ENCODE measurements around the gene MPRIP.

The MPRIP gene

GRCh38 chr17:17180741-17181525 is 138.7 kb downstream of the MPRIP start:
- TF ChIP-seq GLIS3 (CRISPR knock-in tag; IDR thresholded peaks at IDR 0.05) (no peak), ARNTL (CRISPR knock-in tag; IDR thresholded peaks at IDR 0.05; ENCODE audit: borderline replicate concordance, low read depth) (no peak), SNAI2 (CRISPR knock-in tag; IDR thresholded peaks at IDR 0.05) (no peak), ISL1 (CRISPR knock-in tag; IDR thresholded peaks at IDR 0.05) (no peak), PPARA (CRISPR knock-in tag; IDR thresholded peaks at IDR 0.05; ENCODE audit: borderline replicate concordance) (no peak), POU6F1 (CRISPR knock-in tag; IDR thresholded peaks at IDR 0.05; ENCODE audit: borderline replicate concordance, low read depth) (no peak), CSRNP3 (CRISPR knock-in tag; IDR thresholded peaks at IDR 0.05) (no peak), ESRRG (CRISPR knock-in tag; IDR thresholded peaks at IDR 0.05) (no peak), BACH2 (CRISPR knock-in tag; IDR thresholded peaks at IDR 0.05; ENCODE audit: borderline replicate concordance) (no peak), TCF4 (CRISPR knock-in tag; IDR thresholded peaks at IDR 0.05; ENCODE audit: borderline replicate concordance) (no peak), ZC3H10 (CRISPR knock-in tag; IDR thresholded peaks at IDR 0.05) (no peak), CREB5 (CRISPR knock-in tag; IDR thresholded peaks at IDR 0.05; ENCODE audit: low read depth) (no peak), ZNF565 (CRISPR knock-in tag; conservative IDR thresholded peaks at IDR 0.05; ENCODE audit: low read depth) (no peak), ZNF8 (CRISPR knock-in tag; IDR thresholded peaks at IDR 0.05) (no peak), ZFP30 (CRISPR knock-in tag; IDR thresholded peaks at IDR 0.05) (no peak), RARB (CRISPR knock-in tag; IDR thresholded peaks at IDR 0.05) (no peak), ZFP3 (CRISPR knock-in tag; IDR thresholded peaks at IDR 0.05) (no peak), TSHZ2 (CRISPR knock-in tag; IDR thresholded peaks at IDR 0.05) (no peak), ZNF70 (CRISPR knock-in tag; IDR thresholded peaks at IDR 0.05) (no peak), OSR1 (CRISPR knock-in tag; IDR thresholded peaks at IDR 0.05) (no peak)
- no peak for ATAC-seq

GRCh38 chr17:17181666-17182597 is 139.7 kb downstream of the MPRIP start:
- no peak for ATAC-seq
- no peak for TF ChIP-seq OSR1 (CRISPR knock-in tag; IDR thresholded peaks at IDR 0.05)
- TF ChIP-seq PPARA (CRISPR knock-in tag; IDR thresholded peaks at IDR 0.05; ENCODE audit: borderline replicate concordance), result no peak
- TF ChIP-seq TCF4 (CRISPR knock-in tag; IDR thresholded peaks at IDR 0.05; ENCODE audit: borderline replicate concordance), result no peak
- TF ChIP-seq BACH2 (CRISPR knock-in tag; IDR thresholded peaks at IDR 0.05; ENCODE audit: borderline replicate concordance), result no peak
- TF ChIP-seq ISL1 (CRISPR knock-in tag; IDR thresholded peaks at IDR 0.05), result no peak

- no peak for ATAC-seq
- TF ChIP-seq ESRRG (CRISPR knock-in tag; IDR thresholded peaks at IDR 0.05) (no peak), BACH2 (CRISPR knock-in tag; IDR thresholded peaks at IDR 0.05; ENCODE audit: borderline replicate concordance) (no peak), CSDC2 (CRISPR knock-in tag; IDR thresholded peaks at IDR 0.05) (no peak), CREB5 (CRISPR knock-in tag; IDR thresholded peaks at IDR 0.05; ENCODE audit: low read depth) (no peak), ISL1 (CRISPR knock-in tag; IDR thresholded peaks at IDR 0.05) (no peak), ARNTL (CRISPR knock-in tag; IDR thresholded peaks at IDR 0.05; ENCODE audit: borderline replicate concordance, low read depth) (no peak), TSHZ2 (CRISPR knock-in tag; IDR thresholded peaks at IDR 0.05) (no peak), ZNF8 (CRISPR knock-in tag; IDR thresholded peaks at IDR 0.05) (no peak), ZNF565 (CRISPR knock-in tag; conservative IDR thresholded peaks at IDR 0.05; ENCODE audit: low read depth) (no peak)
Measured at GRCh38 chr17:17182598-17183136, 140.4 kb downstream of the MPRIP start.

Data from SK-N-SH treated with all-trans-retinoic acid at 6 μM for 48 hours (cell line).